Stimulated activated CD8-positive, alpha-beta memory T cell treated with anti-CD3 and anti-CD28 coated beads, Interleukin-7, amount 100 ng/mL, for 1 hour (primary cell): Measurements from ENCODE around the gene PODXL.
"Not testable (repeated sequence)": the region's sequence is repeated elsewhere in the genome, so short reads cannot be mapped to it uniquely, and the experiment has no call there.

Experiments used
- DNase-seq, 2 donors: peaks; one replicate each; pipeline ENCODE4 v3.0.0-alpha.2; 2020; ENCODE audit warnings: low read depth in 2 of 2

The PODXL gene

GRCh38 chr7:131495669-131496498, 60.5 kb downstream of the PODXL start:
- no peak for DNase-seq

- no peak for DNase-seq
Measured at GRCh38 chr7:131494182-131494581, 62.2 kb downstream of the PODXL start.

- no peak for DNase-seq
Measured at GRCh38 chr7:131493581-131493980, 62.8 kb downstream of the PODXL start.

- no peak for DNase-seq
Measured at GRCh38 chr7:131493081-131493480, 63.3 kb downstream of the PODXL start.

GRCh38 chr7:131489881-131490280, 66.5 kb downstream of the PODXL start:
- DNase-seq, result no peak

- DNase-seq, result no peak
Measured at GRCh38 chr7:131489196-131489595, 67.2 kb downstream of the PODXL start.

GRCh38 chr7:131488361-131488760, 68.1 kb downstream of the PODXL start:
- DNase-seq, result no peak

- DNase-seq, result no peak
Measured at GRCh38 chr7:131487217-131487616, 69.2 kb downstream of the PODXL start.

- DNase-seq, result no peak
Measured at GRCh38 chr7:131486346-131486745, 70.1 kb downstream of the PODXL start.

- no peak for DNase-seq
Measured at GRCh38 chr7:131483586-131483985, 72.8 kb downstream of the PODXL start.

- no peak for DNase-seq
Measured at GRCh38 chr7:131482800-131483199, 73.6 kb downstream of the PODXL start.

- no peak for DNase-seq
Measured at GRCh38 chr7:131480384-131481315, 75.8 kb downstream of the PODXL start.

GRCh38 chr7:131476740-131477139, 79.7 kb downstream of the PODXL start:
- DNase-seq, result no peak

GRCh38 chr7:131471250-131472004, 85.0 kb downstream of the PODXL start:
- DNase-seq, result no peak

- DNase-seq, result no peak
Measured at GRCh38 chr7:131467788-131468187, 88.6 kb downstream of the PODXL start.

- DNase-seq, result no peak
Measured at GRCh38 chr7:131466735-131467365, 89.6 kb downstream of the PODXL start.

GRCh38 chr7:131462715-131463114, 93.7 kb downstream of the PODXL start:
- not testable (repeated sequence) for DNase-seq

- no peak for DNase-seq
Measured at GRCh38 chr7:131462059-131462458, 94.4 kb downstream of the PODXL start.

GRCh38 chr7:131459256-131459655, 97.2 kb downstream of the PODXL start:
- DNase-seq, result no peak

- DNase-seq, result no peak
Measured at GRCh38 chr7:131456338-131456737, 100.1 kb downstream of the PODXL start.

- no peak for DNase-seq
Measured at GRCh38 chr7:131455546-131455945, 100.9 kb downstream of the PODXL start.
